GM19395 (cell line): ENCODE data around the gene VTCN1.
"Not testable (repeated sequence)": the region's sequence is repeated elsewhere in the genome, so short reads cannot be mapped to it uniquely, and the experiment has no call there.

ENCODE experiments used
- ATAC-seq: cut with Tn5 transposase; IDR thresholded peaks from one replicate; pipeline ENCODE4 v1.9.1; 2021; ENCODE audit warnings: mild to moderate bottlenecking, moderate library complexity; ENCODE audit not compliant: unreplicated experiment

VTCN1 gene

GRCh38 chr1:117169871-117170596 is 40.7 kb downstream of the VTCN1 start:
- no peak for ATAC-seq

- ATAC-seq, result no peak
These were observed 43.3 kb downstream of the VTCN1 start for GRCh38 chr1:117167402-117167801.

GRCh38 chr1:117166076-117166475 is 44.7 kb downstream of the VTCN1 start:
- no peak for ATAC-seq

GRCh38 chr1:117164209-117164608 is 46.5 kb downstream of the VTCN1 start:
- no peak for ATAC-seq

- no peak for ATAC-seq
These were observed 47.9 kb downstream of the VTCN1 start for GRCh38 chr1:117162816-117163215.

GRCh38 chr1:117161887-117162286 is 48.8 kb downstream of the VTCN1 start:
- ATAC-seq, result no peak

GRCh38 chr1:117151305-117151704 is 59.4 kb downstream of the VTCN1 start:
- ATAC-seq, result not testable (repeated sequence)

- no peak for ATAC-seq
These were observed 60.4 kb downstream of the VTCN1 start for GRCh38 chr1:117150316-117150715.

GRCh38 chr1:117147856-117148588 is 62.7 kb downstream of the VTCN1 start:
- ATAC-seq, result no peak

- ATAC-seq, result no peak
These were observed 63.3 kb downstream of the VTCN1 start for GRCh38 chr1:117147341-117147831.

GRCh38 chr1:117146575-117147340 is 64.0 kb downstream of the VTCN1 start:
- no peak for ATAC-seq

- ATAC-seq, result no peak
These were observed 64.7 kb downstream of the VTCN1 start for GRCh38 chr1:117146072-117146471.

GRCh38 chr1:117143871-117144270 is 66.9 kb downstream of the VTCN1 start:
- no peak for ATAC-seq

- no peak for ATAC-seq
These were observed 67.6 kb downstream of the VTCN1 start for GRCh38 chr1:117143172-117143571.

- no peak for ATAC-seq
These were observed 68.5 kb downstream of the VTCN1 start for GRCh38 chr1:117142200-117142599.

GRCh38 chr1:117138561-117138960 is 72.2 kb downstream of the VTCN1 start:
- ATAC-seq, result no peak

GRCh38 chr1:117138106-117138505 is 72.6 kb downstream of the VTCN1 start:
- no peak for ATAC-seq

- no peak for ATAC-seq
These were observed 73.4 kb downstream of the VTCN1 start for GRCh38 chr1:117137281-117137855.

GRCh38 chr1:117136749-117137148 is 74.0 kb downstream of the VTCN1 start:
- no peak for ATAC-seq

GRCh38 chr1:117135329-117135728 is 75.4 kb downstream of the VTCN1 start:
- no peak for ATAC-seq

GRCh38 chr1:117130526-117130925 is 80.2 kb downstream of the VTCN1 start:
- ATAC-seq, result no peak
